HG03521 (cell line): ENCODE data around the gene ANXA3.

Source experiments
- ATAC-seq: cut with Tn5 transposase; IDR thresholded peaks from one replicate; pipeline ENCODE4 v1.9.1; 2021; ENCODE audit warnings: mild to moderate bottlenecking, moderate library complexity; ENCODE audit not compliant: unreplicated experiment

Gene ANXA3

GRCh38 chr4:78608684-78609083, 57.1 kb downstream of the ANXA3 start:
- ATAC-seq = no peak

- no peak for ATAC-seq
Observed at GRCh38 chr4:78609580-78609979, 58.0 kb downstream of the ANXA3 start.

GRCh38 chr4:78610546-78611214, 59.1 kb downstream of the ANXA3 start:
- no peak for ATAC-seq

GRCh38 chr4:78611215-78611558, 59.6 kb downstream of the ANXA3 start:
- ATAC-seq = no peak

GRCh38 chr4:78612398-78613178, 61.0 kb downstream of the ANXA3 start:
- no peak for ATAC-seq

GRCh38 chr4:78613522-78614321, 62.2 kb downstream of the ANXA3 start:
- ATAC-seq = peak; percentile 67

- ATAC-seq = no peak
Observed at GRCh38 chr4:78616046-78616498, 64.5 kb downstream of the ANXA3 start.

- ATAC-seq = no peak
Observed at GRCh38 chr4:78618436-78618835, 66.9 kb downstream of the ANXA3 start.

- no peak for ATAC-seq
Observed at GRCh38 chr4:78621395-78621794, 69.8 kb downstream of the ANXA3 start.

GRCh38 chr4:78622253-78622979, 70.8 kb downstream of the ANXA3 start:
- ATAC-seq = no peak

GRCh38 chr4:78624048-78624447, 72.5 kb downstream of the ANXA3 start:
- ATAC-seq = no peak

- ATAC-seq = no peak
Observed at GRCh38 chr4:78625073-78625472, 73.5 kb downstream of the ANXA3 start.

GRCh38 chr4:78627046-78627965, 75.7 kb downstream of the ANXA3 start:
- no peak for ATAC-seq

GRCh38 chr4:78627966-78628678, 76.6 kb downstream of the ANXA3 start:
- ATAC-seq = no peak

GRCh38 chr4:78629991-78630541, 78.5 kb downstream of the ANXA3 start:
- ATAC-seq = no peak

- ATAC-seq = no peak
Observed at GRCh38 chr4:78630615-78631014, 79.0 kb downstream of the ANXA3 start.

GRCh38 chr4:78634011-78634664, 82.6 kb downstream of the ANXA3 start:
- no peak for ATAC-seq

- ATAC-seq = peak; percentile 80
Observed at GRCh38 chr4:78638337-78639172, 87.0 kb downstream of the ANXA3 start.
